GM13977 (cell line): ENCODE data around the gene PISD.

Experiments
- DNase-seq: peaks from one replicate; pipeline ENCODE4 v3.0.0; 2012; ENCODE audit warnings: low spot score
- CTCF ChIP-seq: IDR thresholded peaks from 2 replicates; pipeline ENCODE4 v1.5.1; 2012; ENCODE audit warnings: mild to moderate bottlenecking, control low read depth; ENCODE audit not compliant: insufficient read depth; ENCODE audit errors: extremely low read depth, missing control alignments
- in situ Hi-C: fragments of 300-500 bp; cut with MboI; formaldehyde crosslinking; loops from one replicate; pipeline ENCODE4 v1.12.0; 2022; ENCODE audit warnings: low sequenced_read_pairs, low pct_unique_long_range_greater_than_20kb, mixed read lengths, inconsistent platforms; ENCODE audit not compliant: unreplicated experiment

PISD gene

DNA sequence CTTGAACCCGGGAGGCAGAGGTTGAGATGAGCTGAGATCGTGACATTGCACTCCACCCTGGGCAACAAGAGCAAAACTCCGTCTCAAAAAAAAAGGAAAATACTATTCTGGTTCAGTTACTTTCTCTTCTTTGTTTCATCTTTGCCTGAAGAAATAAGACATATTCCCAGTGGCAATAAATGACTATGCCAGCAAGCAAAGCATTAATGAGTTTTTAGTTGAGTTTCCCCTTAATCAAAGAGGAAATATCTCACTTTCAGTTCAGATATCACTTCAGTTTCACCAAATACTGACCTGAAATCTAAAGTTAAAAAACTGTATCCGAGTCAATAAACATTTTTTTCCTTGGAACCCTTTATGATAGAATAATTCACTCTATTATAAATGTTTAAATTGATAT, 10.4 kb downstream of the PISD start:
- TF ChIP-seq CTCF: no peak
- DNase-seq: no peak
- in situ Hi-C loops: no loop called here

DNA sequence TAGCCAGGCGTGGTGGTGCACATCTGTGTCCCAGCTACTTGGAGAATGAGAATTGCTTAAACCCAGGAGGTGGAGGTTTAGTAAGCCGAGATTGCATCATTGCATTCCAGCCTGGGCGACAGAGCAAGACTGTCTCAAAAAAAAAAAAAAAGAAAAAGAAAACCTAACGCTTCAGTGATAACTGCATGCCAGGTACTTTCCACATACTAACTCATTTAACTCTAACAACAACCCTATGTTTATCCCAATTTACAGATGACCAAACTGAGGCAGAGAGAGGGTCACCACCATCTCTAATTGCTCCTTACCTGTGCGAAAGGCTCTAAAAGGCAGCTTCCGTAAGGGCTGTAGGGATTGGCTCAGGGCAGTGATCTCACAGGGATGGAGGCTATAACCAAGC, 11.6 kb downstream of the PISD start:
- DNase-seq: no peak
- in situ Hi-C loops: no loop called here
- TF ChIP-seq CTCF: no peak

GRCh38 chr22:31647523-31648320, 14.3 kb downstream of the PISD start:
- TF ChIP-seq CTCF: no peak
- no peak for DNase-seq
- in situ Hi-C loops: no loop called here

DNA sequence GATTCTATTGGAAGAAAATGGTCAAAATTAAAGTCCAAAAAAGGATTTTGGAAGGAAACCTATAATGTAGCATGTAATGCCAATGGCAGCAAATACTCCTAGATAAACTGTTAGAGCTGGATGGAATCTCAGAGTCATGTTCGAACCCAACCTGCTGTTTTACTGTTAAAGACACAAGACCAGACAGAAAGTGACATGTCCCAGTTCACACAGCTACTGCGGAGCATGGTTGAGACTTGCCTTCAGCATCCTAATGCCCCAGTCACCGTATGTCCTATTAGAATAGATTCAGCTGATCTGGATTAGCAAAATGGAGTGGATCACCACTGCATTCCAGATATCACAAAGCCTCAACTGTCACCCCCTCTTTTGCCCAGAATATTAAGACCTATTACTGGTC, 14.9 kb downstream of the PISD start:
- TF ChIP-seq CTCF: no peak
- DNase-seq: no peak
- in situ Hi-C loops: no loop called here

DNA sequence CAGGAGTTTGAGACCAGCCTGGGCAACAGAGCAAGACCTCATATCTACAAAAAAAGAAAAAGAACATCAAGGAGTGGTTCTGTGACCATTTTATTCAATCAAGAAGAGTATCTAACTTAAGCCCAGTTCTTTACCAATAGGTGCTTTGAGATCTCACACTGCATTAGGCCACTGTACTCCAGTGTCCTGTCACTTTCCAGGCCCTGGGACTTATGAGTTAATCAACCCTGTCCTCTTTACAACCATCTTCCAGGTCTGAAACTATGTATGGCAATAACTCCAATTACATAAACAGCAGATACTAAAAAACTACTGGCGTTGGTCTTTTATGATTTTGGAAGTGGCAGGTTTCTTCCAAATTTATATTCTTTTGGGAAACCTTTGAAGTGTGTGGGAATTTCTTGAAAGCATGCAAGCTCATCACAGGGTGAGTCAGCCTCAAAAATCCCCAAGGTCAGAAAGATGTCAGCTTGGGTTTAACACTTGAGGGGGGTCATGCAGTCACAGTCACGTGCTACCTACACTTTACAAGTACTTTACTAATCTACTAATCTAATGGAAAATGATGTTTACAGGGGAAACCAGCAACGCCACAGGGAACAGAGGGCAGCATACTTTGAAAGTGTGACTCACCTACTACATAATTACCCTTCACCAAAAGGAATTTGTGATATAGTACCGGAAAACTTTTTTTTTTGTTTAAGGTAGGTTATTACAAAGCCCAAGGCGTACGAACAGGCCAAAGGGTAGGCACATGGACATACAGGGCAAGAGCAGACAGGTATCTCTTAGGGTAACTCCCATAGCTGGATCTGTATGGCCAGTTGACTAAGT, 15.6 kb downstream of the PISD start:
- in situ Hi-C loops: no loop called here
- DNase-seq: peak; percentile 59
- TF ChIP-seq CTCF: no peak

DNA sequence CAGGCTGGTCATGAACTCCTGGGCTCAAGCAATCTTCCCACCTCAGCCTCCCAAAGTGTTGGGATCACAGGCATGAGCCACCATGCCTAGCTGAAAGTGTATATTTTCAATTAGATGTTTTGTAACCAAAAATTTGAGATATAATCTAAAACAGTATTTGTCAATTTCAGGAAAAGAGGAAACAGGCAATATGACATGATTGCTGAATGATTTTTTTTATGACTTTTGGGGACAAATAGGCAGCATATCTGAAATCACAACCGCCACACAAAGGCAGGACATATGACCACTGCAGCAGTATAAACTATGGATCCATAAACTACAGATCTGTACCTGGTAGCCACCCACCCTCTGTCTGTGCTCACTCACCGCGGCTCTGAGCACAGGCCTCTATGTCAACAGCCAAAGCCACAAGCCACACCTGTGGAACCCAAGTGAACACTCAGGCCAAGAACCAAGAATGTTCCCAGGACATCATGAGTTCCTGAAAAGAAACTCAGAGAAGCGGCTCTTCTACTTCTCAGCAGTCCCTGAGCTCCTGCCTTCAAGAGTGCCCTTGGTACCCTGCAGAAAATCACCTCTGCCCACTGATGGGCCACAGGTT, 22.5 kb downstream of the PISD start:
- in situ Hi-C loops: no loop called here
- DNase-seq: no peak

More for the DNA sequence above, 22.5 kb downstream of the PISD start:
- TF ChIP-seq CTCF: no peak
